Measurements from ENCODE around the gene PLA2G4B. TPM values are rescaled to one million over a fixed set of nuclear protein-coding genes. Genes with fewer than 3 reads are reported as not detected.

PLA2G4B gene
- total and polyA plus RNA-seq, 2 of the 8 experiments (the other 6 are each of a cell fraction or from before 2014, with no cell fraction given): 4.2 to 9.2 TPM

- no peak overlapping the region for H3K4me2 ChIP-seq (ENCODE audit: insufficient read depth in 1 of 2, low read depth in 2 of 2, low read length in 2 of 2)
- no peak overlapping the region for H2BK12ac ChIP-seq (ENCODE audit: low read depth, low read length)
- H3K4me1 ChIP-seq (replicated peaks in 1 of 4; ENCODE audit: control insufficient read depth in 3 of 4, insufficient read depth in 4 of 4, low read length in 3 of 4): peaks cover 0 to 3% (median 0%) of the 10 kb centered on the region in 4 experiments; a peak in 1 of 7 replicates
- peaks cover 0 to 2% of the 10 kb centered on the region in 2 experiments for H4K20me1 ChIP-seq (replicated peaks in 1 of 2; ENCODE audit: control insufficient read depth in 1 of 2, insufficient read depth in 2 of 2, low read length in 2 of 2)
- H3K9me3 ChIP-seq (ENCODE audit: insufficient read depth in 2 of 2, low read depth in 1 of 2, low read length in 1 of 2): no peaks in the 10 kb centered on the region
- H2BK15ac ChIP-seq (ENCODE audit: low read length): no peak overlapping the region
- H4K5ac ChIP-seq (ENCODE audit: insufficient read length, low read depth, low read length): no peak overlapping the region
- H3K18ac ChIP-seq (ENCODE audit: extremely low read depth, low read length): no peak overlapping the region
- no peak overlapping the region for H3K14ac ChIP-seq (ENCODE audit: insufficient read length)
- ChIA-PET POLR2A (ENCODE audit: partially characterized antibody) (interaction anchor here (1.2 to 2.2 kb wide), 2 partner anchors 18 to 21 kb away, joined by 3 to 4 read pairs; no protein-coding TSS in a partner anchor), CTCF (ENCODE audit: partially characterized antibody) (interaction anchor here (0.6 to 2.7 kb wide), 10 partner anchors 10 to 132 kb away, joined by 3 to 8 read pairs (median 5); partner anchors contain the start of gene MAPKBP1)
- no peaks in the 10 kb centered on the region for H3K23me2 ChIP-seq (ENCODE audit: low read depth, low read length)
- H3K27me3 ChIP-seq (replicated peaks in 1 of 4; ENCODE audit: control insufficient read depth in 3 of 4, extremely low read depth in 1 of 4, insufficient read depth in 3 of 4, low read length in 3 of 4): no peaks in the 10 kb centered on the region
- H3K36me3 ChIP-seq (ENCODE audit: control insufficient read depth in 2 of 4, insufficient read depth in 4 of 4, low read length in 3 of 4): no peaks in the 10 kb centered on the region
- DNase-seq (ENCODE audit: low read depth in 1 of 2, low spot score in 2 of 2) (no peak), FAIRE-seq (no peak)
- H2AFZ ChIP-seq (ENCODE audit: low read length): no peak overlapping the region
- H2BK120ac ChIP-seq (replicated peaks; ENCODE audit: low read depth, low read length): no peak overlapping the region
- H2AK5ac ChIP-seq (ENCODE audit: low read depth, low read length): no peak overlapping the region
- no peak overlapping the region for H4K8ac ChIP-seq (ENCODE audit: extremely low read depth, insufficient read depth, low read length)
- no peak overlapping the region for H4K91ac ChIP-seq (replicated peaks; ENCODE audit: insufficient read length, low read length)
- no peak overlapping the region for H3K27ac ChIP-seq (ENCODE audit: low read depth, low read length)
- H3K4ac ChIP-seq (replicated peaks; ENCODE audit: insufficient read length, low read depth, low read length): no peak overlapping the region
- H3K23ac ChIP-seq (ENCODE audit: insufficient read length): no peak overlapping the region
- H2BK5ac ChIP-seq (ENCODE audit: low read depth, low read length): no peak overlapping the region
- H3K79me1 ChIP-seq (ENCODE audit: low read depth, low read length): no peaks in the 10 kb centered on the region
- H2BK20ac ChIP-seq (ENCODE audit: low read length): no peak overlapping the region
- H3K4me3 ChIP-seq (ENCODE audit: extremely low read depth in 1 of 4, insufficient read depth in 2 of 4, low read depth in 3 of 4, low read length in 4 of 4): no peak overlapping the region
- H3K9ac ChIP-seq (replicated peaks in 1 of 4; ENCODE audit: extremely low read depth in 1 of 4, low read depth in 3 of 4, low read length in 3 of 4): no peak overlapping the region
- WGBS, 2 experiments (ENCODE audit: extremely low coverage in 1 of 2, insufficient coverage in 1 of 2, insufficient read length in 1 of 2, insufficient replicate concordance in 2 of 2, low coverage in 1 of 2, low lambda C conversion rate in 2 of 2, missing lambda C conversion rate in 1 of 2): 89% methylated on average over 9 of the region's 9 CpGs; no CpG with 5 or more reads in 1 of the 2 experiments
- H3K79me2 ChIP-seq (ENCODE audit: control insufficient read depth in 1 of 2, insufficient read depth in 2 of 2, low read length in 2 of 2): no peaks in the 10 kb centered on the region
- no peak overlapping the region for H3K56ac ChIP-seq (replicated peaks; ENCODE audit: insufficient read length, low read depth, low read length)
- TF ChIP-seq RXRA (IDR thresholded peaks at IDR 0.05; ENCODE audit: insufficient read depth, low read depth, low read length) (no peak), SIN3A (conservative IDR thresholded peaks at IDR 0.05 in 1 of 2, IDR thresholded peaks at IDR 0.05 in 1 of 2; ENCODE audit: low read depth in 1 of 2, low read length in 2 of 2) (no peak), POLR2A (IDR thresholded peaks at IDR 0.05; ENCODE audit: control extremely low read depth in 1 of 2, low read depth in 2 of 2, low read length in 2 of 2) (no peak), JUN (IDR thresholded peaks at IDR 0.05; ENCODE audit: low read depth, low read length) (no peak), EGR1 (IDR thresholded peaks at IDR 0.05; ENCODE audit: borderline replicate concordance, low read depth, low read length) (no peak), E2F6 (IDR thresholded peaks at IDR 0.05) (no peak), USF2 (IDR thresholded peaks at IDR 0.05; ENCODE audit: low read length) (no peak), PHF8 (conservative IDR thresholded peaks at IDR 0.05; ENCODE audit: low read depth, low read length) (no peak), RAD21 (IDR thresholded peaks at IDR 0.05 in 1 of 2, conservative IDR thresholded peaks at IDR 0.05 in 1 of 2; ENCODE audit: low read depth in 2 of 2, low read length in 2 of 2) (no peak), ZNF274 (IDR thresholded peaks at IDR 0.05; ENCODE audit: borderline replicate concordance, extremely low read depth, low read length) (no peak), TBP (IDR thresholded peaks at IDR 0.05; ENCODE audit: low read depth, low read length) (no peak)
These were observed 32.0 kb downstream of the PLA2G4B start for GRCh38 chr15:41870689-41871081.
